Measurements from ENCODE around the gene PHEX.

- no peak for TF ChIP-seq CTCF (IDR thresholded peaks at IDR 0.05; ENCODE audit: low read depth, low read length)
- TF ChIP-seq EZH2phosphoT487 (IDR thresholded peaks at IDR 0.05; ENCODE audit: low read depth) = no peak
These were observed 56.2 kb downstream of the PHEX start for GRCh38 chrX:22088326-22088725.

Measured in OCI-LY3 (cell line).